Measurements from ENCODE around the gene UBE2Q1.

GRCh38 chr1:154605534-154605933 is 47.1 kb upstream of the UBE2Q1 start:
- TF ChIP-seq EZH2 (IDR thresholded peaks at IDR 0.05; ENCODE audit: insufficient read depth, poor library complexity, severe bottlenecking) (no peak), EZH2phosphoT487 (IDR thresholded peaks at IDR 0.05; ENCODE audit: insufficient read depth, low read depth) (no peak)

Data from GM23248 (cell line).